CD14-positive monocyte (primary cell): ENCODE results near the gene NEMF. TPM values are rescaled to one million over a fixed set of nuclear protein-coding genes. Genes with fewer than 3 reads are reported as not detected.
"Not testable (repeated sequence)": the region's sequence is repeated elsewhere in the genome, so short reads cannot be mapped to it uniquely, and the experiment has no call there.

Source experiments
- DNase-seq, 3 donors: peaks; one replicate each; pipeline ENCODE4 v3.0.0-alpha.2; 2011 to 2022
- H2AFZ ChIP-seq: 2 replicates; pipeline ENCODE4 v1.6.0; 2012; ENCODE audit warnings: mild to moderate bottlenecking, low read depth, low read length, inconsistent platforms; ENCODE audit not compliant: insufficient read depth, poor library complexity, severe bottlenecking
- H3K27ac ChIP-seq, 2 donors: 1 replicate in 1 of 2; 2 replicates in 1 of 2; pipeline ENCODE4 v1.5.1; 2012 to 2013; ENCODE audit warnings: low read length in 2 of 2, control low read depth in 1 of 2, inconsistent platforms in 1 of 2, low read depth in 1 of 2, mild to moderate bottlenecking in 1 of 2
- H3K27me3 ChIP-seq, 2 donors: one replicate each; pipeline versions ENCODE4 v1.6.0 to v1.6.1; 2011 to 2013; ENCODE audit warnings: low read length in 2 of 2; ENCODE audit not compliant: control insufficient read depth in 2 of 2, insufficient read depth in 2 of 2
- H3K36me3 ChIP-seq, 2 donors: replicated peaks in 1 of 2; 1 replicate in 1 of 2; 2 replicates in 1 of 2; pipeline versions ENCODE4 v1.5.1 to v1.6.1; 2012 to 2013; ENCODE audit warnings: low read length in 2 of 2, control low read depth in 1 of 2, inconsistent platforms in 1 of 2, mild to moderate bottlenecking in 1 of 2; ENCODE audit not compliant: insufficient read depth in 2 of 2, control insufficient read depth in 1 of 2
- H3K4me1 ChIP-seq, 2 donors: 1 replicate in 1 of 2; 2 replicates in 1 of 2; pipeline versions ENCODE4 v1.5.1 to v1.6.1; 2012 to 2013; ENCODE audit warnings: low read length in 2 of 2, control low read depth in 1 of 2, inconsistent platforms in 1 of 2, mild to moderate bottlenecking in 1 of 2, moderate library complexity in 1 of 2; ENCODE audit not compliant: insufficient read depth in 2 of 2, control insufficient read depth in 1 of 2
- H3K4me2 ChIP-seq: replicated peaks from 2 replicates; pipeline ENCODE3; 2012; ENCODE audit warnings: low read length, moderate library complexity, mild to moderate bottlenecking; ENCODE audit not compliant: poor library complexity, severe bottlenecking; ENCODE audit errors: extremely low read depth
- H3K4me3 ChIP-seq, 3 experiments: fragments of 200-600 bp in 1 of 3; sonication (generic) in 1 of 3; replicated peaks in 1 of 3; 1 replicate in 2 of 3; 2 replicates in 1 of 3; pipeline ENCODE4 v1.5.1; 2011 to 2013; ENCODE audit warnings: low read length in 3 of 3, mild to moderate bottlenecking in 3 of 3, control low read depth in 2 of 3, low read depth in 2 of 3, inconsistent platforms in 1 of 3, moderate library complexity in 1 of 3
- H3K79me2 ChIP-seq: 2 replicates; pipeline ENCODE4 v1.6.0; 2012; ENCODE audit warnings: mild to moderate bottlenecking, control low read depth, inconsistent platforms, low read length, moderate library complexity; ENCODE audit not compliant: insufficient read depth
- H3K9ac ChIP-seq: 2 replicates; pipeline ENCODE4 v1.6.0; 2017; ENCODE audit warnings: low read length, mild to moderate bottlenecking; ENCODE audit not compliant: insufficient read depth, poor library complexity, severe bottlenecking
- H3K9me3 ChIP-seq, 2 donors: replicated peaks in 1 of 2; 1 replicate in 1 of 2; 2 replicates in 1 of 2; pipeline versions ENCODE4 v1.5.1 to v1.6.1; 2012 to 2013; ENCODE audit warnings: low read length in 2 of 2, control low read depth in 1 of 2; ENCODE audit not compliant: control insufficient read depth in 1 of 2, insufficient read depth in 1 of 2
- H4K20me1 ChIP-seq: 2 replicates; pipeline ENCODE4 v1.6.0; 2012; ENCODE audit warnings: mild to moderate bottlenecking, low read length, control low read depth, moderate library complexity; ENCODE audit not compliant: insufficient read depth
- H3K27ac Mint-ChIP-seq, 7 donors: one replicate each; pipeline ENCODE4 v1.8.0; 2020; ENCODE audit warnings: mild to moderate bottlenecking in 7 of 7, mixed read lengths in 7 of 7, moderate library complexity in 6 of 7, inconsistent platforms in 2 of 7
- H3K27me3 Mint-ChIP-seq, 3 donors: one replicate each; pipeline ENCODE4 v1.8.0; 2021 to 2022; ENCODE audit warnings: low read depth in 3 of 3, mild to moderate bottlenecking in 3 of 3, mixed read lengths in 3 of 3, moderate library complexity in 3 of 3, inconsistent platforms in 1 of 3
- H3K36me3 Mint-ChIP-seq, 2 donors: one replicate each; pipeline ENCODE4 v1.8.0; 2020; ENCODE audit warnings: mixed read lengths in 2 of 2, inconsistent platforms in 1 of 2, mild to moderate bottlenecking in 1 of 2
- H3K4me1 Mint-ChIP-seq: one replicate; pipeline ENCODE4 v1.8.0; 2020; ENCODE audit warnings: mild to moderate bottlenecking, mixed read lengths
- H3K4me3 Mint-ChIP-seq, 2 donors: one replicate each; pipeline ENCODE4 v1.8.0; 2020; ENCODE audit warnings: mild to moderate bottlenecking in 2 of 2, mixed read lengths in 2 of 2, moderate library complexity in 1 of 2
- H3K9me3 Mint-ChIP-seq, 7 donors: one replicate each; pipeline ENCODE4 v1.8.0; 2020 to 2022; ENCODE audit warnings: mixed read lengths in 7 of 7, mild to moderate bottlenecking in 6 of 7, moderate library complexity in 6 of 7, inconsistent platforms in 2 of 7
- WGBS: methylation state at CpG from one replicate; pipeline ENCODE4 v1.1.5; 2013; ENCODE audit warnings: missing lambda C conversion rate; ENCODE audit not compliant: insufficient coverage; 5-methylcytosine and 5-hydroxymethylcytosine counted together
- intact Hi-C, 2 donors: fragments of 100-400 bp; cut with micrococcal nuclease; formaldehyde crosslinking; loops; one replicate each; pipeline versions ENCODE4 v1.15.0 to v1.15.1; 2023
- polyA plus RNA-seq, 3 donors: library from polyadenylated mRNA; depleted of rRNA in 1 of 3; unstranded in 2 of 3; stranded (reverse) in 1 of 3; fragments of 300-500 nt in 2 of 3; fragments of >200 nt in 1 of 3; fragmentation: Illumina TruSeq in 2 of 3; gene quantifications; 1 replicate in 2 of 3; 2 replicates in 1 of 3; pipeline ENCODE4 v1.2.3, GENCODE V29; 2012 to 2021
- TF ChIP-seq, protein P1 (sequence below): fragments of 200-600 bp; IDR thresholded peaks from one replicate; pipeline ENCODE4 v1.8.0; 2022; ENCODE audit warnings: antibody characterized with exemption, mild to moderate bottlenecking

The NEMF gene
- polyA plus RNA-seq, 3 donors = 18.3 to 27.6 (median 22.2) TPM

DNA sequence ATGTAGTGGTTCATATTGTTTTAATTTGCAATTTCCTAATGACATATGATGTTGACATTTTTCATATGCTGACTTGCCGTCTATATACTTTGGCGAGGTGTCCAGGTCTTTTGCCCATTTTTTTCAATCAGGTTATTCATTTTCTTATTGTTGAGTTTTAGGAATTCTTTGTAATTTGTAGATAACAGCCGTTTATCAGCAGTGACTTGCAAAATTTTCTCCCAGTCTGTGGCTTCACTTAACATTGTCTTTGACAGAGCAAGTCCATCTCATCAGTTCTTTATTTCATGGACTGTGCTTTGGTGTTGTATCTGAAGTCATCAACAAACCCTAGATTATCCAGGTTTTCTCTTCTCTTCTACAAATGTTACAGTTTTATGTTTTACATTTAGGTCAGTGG, 97.2 kb downstream of the NEMF start:
- no peak for DNase-seq

DNA sequence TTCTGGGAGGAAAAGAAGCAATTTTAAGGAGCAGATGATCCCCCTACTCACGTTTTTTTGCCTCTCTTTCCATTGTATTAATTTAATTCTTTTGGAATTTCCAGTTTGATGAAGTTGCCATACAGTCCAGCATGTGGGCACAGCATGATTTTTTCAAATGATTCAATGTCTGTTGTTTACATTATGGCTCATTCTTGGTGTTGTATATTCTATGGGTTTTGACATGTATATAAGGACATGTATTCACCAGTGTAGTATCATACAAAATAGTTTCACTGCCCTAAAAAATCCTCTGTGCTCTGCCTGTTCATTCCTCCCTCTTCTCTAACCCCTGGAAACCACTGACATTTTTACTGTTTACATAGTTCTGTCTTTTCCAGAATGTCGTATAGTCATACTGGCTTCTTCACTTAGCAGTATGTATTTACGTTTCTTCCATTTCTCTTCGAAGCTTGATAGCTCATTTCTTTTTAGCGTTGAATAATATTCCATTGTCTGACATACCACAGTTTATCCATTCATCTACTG, 98.0 kb downstream of the NEMF start:
- no peaks in the 10 kb centered on the region for H3K79me2 ChIP-seq
- H3K4me3 ChIP-seq = no peak overlapping the region
- DNase-seq = no peak
- Mint-ChIP-seq H3K27me3 (peaks cover 0 to 2% (median 2%) of the 10 kb centered on the region in 3 donors), H3K4me1 (no peaks in the 10 kb centered on the region), H3K4me3 (no peak overlapping the region), H3K27ac (peak overlapping the region in 1 of 7 donors; percentile 65), H3K9me3 (peaks cover 0 to 3% (median 0%) of the 10 kb centered on the region in 7 donors), H3K36me3 (no peaks in the 10 kb centered on the region)
- no peaks in the 10 kb centered on the region for H3K36me3 ChIP-seq
- H3K4me2 ChIP-seq = no peak overlapping the region
- TF ChIP-seq, protein P1, sequence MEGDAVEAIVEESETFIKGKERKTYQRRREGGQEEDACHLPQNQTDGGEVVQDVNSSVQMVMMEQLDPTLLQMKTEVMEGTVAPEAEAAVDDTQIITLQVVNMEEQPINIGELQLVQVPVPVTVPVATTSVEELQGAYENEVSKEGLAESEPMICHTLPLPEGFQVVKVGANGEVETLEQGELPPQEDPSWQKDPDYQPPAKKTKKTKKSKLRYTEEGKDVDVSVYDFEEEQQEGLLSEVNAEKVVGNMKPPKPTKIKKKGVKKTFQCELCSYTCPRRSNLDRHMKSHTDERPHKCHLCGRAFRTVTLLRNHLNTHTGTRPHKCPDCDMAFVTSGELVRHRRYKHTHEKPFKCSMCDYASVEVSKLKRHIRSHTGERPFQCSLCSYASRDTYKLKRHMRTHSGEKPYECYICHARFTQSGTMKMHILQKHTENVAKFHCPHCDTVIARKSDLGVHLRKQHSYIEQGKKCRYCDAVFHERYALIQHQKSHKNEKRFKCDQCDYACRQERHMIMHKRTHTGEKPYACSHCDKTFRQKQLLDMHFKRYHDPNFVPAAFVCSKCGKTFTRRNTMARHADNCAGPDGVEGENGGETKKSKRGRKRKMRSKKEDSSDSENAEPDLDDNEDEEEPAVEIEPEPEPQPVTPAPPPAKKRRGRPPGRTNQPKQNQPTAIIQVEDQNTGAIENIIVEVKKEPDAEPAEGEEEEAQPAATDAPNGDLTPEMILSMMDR = no peak
- H3K9ac ChIP-seq = no peak overlapping the region
- no peaks in the 10 kb centered on the region for H3K4me1 ChIP-seq
- no peaks in the 10 kb centered on the region for H3K9me3 ChIP-seq
- intact Hi-C loops = no loop called here
- WGBS = no CpG with 5 or more reads among the region's 5 CpGs
- H3K27ac ChIP-seq = no peak overlapping the region
- H4K20me1 ChIP-seq = no peaks in the 10 kb centered on the region
- no peak overlapping the region for H2AFZ ChIP-seq
- no peaks in the 10 kb centered on the region for H3K27me3 ChIP-seq

More for the DNA sequence above, 97.2 kb downstream of the NEMF start:
- H3K4me1 Mint-ChIP-seq = no peaks in the 10 kb centered on the region
- H3K27me3 Mint-ChIP-seq = peaks cover 2 to 3% (median 2%) of the 10 kb centered on the region in 3 donors
- no peaks in the 10 kb centered on the region for H3K36me3 Mint-ChIP-seq
- H3K79me2 ChIP-seq = no peaks in the 10 kb centered on the region
- no CpG with 5 or more reads among the region's 3 CpGs for WGBS
- no peak overlapping the region for H3K27ac Mint-ChIP-seq
- no peaks in the 10 kb centered on the region for H4K20me1 ChIP-seq
- H3K9me3 Mint-ChIP-seq = peaks cover 0 to 3% (median 0%) of the 10 kb centered on the region in 7 donors
- no peak overlapping the region for H3K27ac ChIP-seq
- TF ChIP-seq, protein P1 = no peak
- no peak overlapping the region for H3K4me3 ChIP-seq
- H3K9me3 ChIP-seq = no peaks in the 10 kb centered on the region
- intact Hi-C loops = no loop called here
- no peak overlapping the region for H2AFZ ChIP-seq
- no peaks in the 10 kb centered on the region for H3K36me3 ChIP-seq
- H3K4me1 ChIP-seq = no peaks in the 10 kb centered on the region
- no peak overlapping the region for H3K4me2 ChIP-seq
- no peak overlapping the region for H3K4me3 Mint-ChIP-seq
- H3K27me3 ChIP-seq = no peaks in the 10 kb centered on the region
- no peak overlapping the region for H3K9ac ChIP-seq

DNA sequence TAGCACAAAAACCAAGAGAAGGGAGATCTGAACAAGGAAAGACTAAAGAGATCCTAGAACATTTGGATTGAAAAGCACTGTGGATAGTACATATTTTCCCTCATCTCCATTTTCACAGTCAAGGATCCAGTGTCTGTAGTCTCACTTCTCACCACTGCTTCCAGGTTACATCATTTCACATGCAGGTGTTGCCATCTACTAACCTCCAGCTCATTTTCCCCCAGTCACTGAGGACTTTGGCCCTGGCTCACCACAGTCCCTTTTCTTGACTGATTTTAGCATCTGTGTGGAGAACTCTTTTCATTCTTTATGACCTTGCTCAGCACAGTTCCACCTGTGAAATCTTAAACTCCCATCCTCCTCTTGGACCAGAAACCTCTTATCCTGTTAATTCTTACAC, 106.1 kb downstream of the NEMF start:
- DNase-seq, intact Hi-C loops, H3K27ac ChIP-seq, H3K27me3 Mint-ChIP-seq, H3K4me1 ChIP-seq, H3K4me2 ChIP-seq, H3K9me3 ChIP-seq, H3K9me3 Mint-ChIP-seq, H4K20me1 ChIP-seq, H3K79me2 ChIP-seq, H3K36me3 ChIP-seq, H3K4me1 Mint-ChIP-seq, H3K4me3 ChIP-seq, H2AFZ ChIP-seq, H3K9ac ChIP-seq, H3K4me3 Mint-ChIP-seq, H3K27me3 ChIP-seq: not testable (repeated sequence)
- Mint-ChIP-seq H3K27ac (peak overlapping the region in 1 of 7 donors; percentile 32), H3K36me3 (peaks cover 18 to 22% of the 10 kb centered on the region in 2 donors)
